ENCODE measurements around the gene NPLOC4.
"Not testable (repeated sequence)": the region's sequence is repeated elsewhere in the genome, so short reads cannot be mapped to it uniquely, and the experiment has no call there.

The NPLOC4 gene

GRCh38 chr17:81538651-81539570 is 98.0 kb downstream of the NPLOC4 start:
- Histone ChIP-seq H3K9me3 (ENCODE audit: low read length) (no peaks in the 10 kb centered on the region), H3K4me1 (ENCODE audit: insufficient read depth, low read length) (peaks cover 4% of the 10 kb centered on the region), H3K27me3 (ENCODE audit: insufficient read depth, low read length) (no peaks in the 10 kb centered on the region), H3K4me3 (ENCODE audit: low read length) (no peak overlapping the region), H3K36me3 (ENCODE audit: insufficient read depth, low read length) (peaks cover 28% of the 10 kb centered on the region), H2AFZ (ENCODE audit: low read depth, low read length) (no peak overlapping the region)

GRCh38 chr17:81537856-81538555 is 98.9 kb downstream of the NPLOC4 start:
- H3K27me3 ChIP-seq (ENCODE audit: insufficient read depth, low read length), result no peaks in the 10 kb centered on the region
- H3K9me3 ChIP-seq (ENCODE audit: low read length), result no peaks in the 10 kb centered on the region
- H3K4me1 ChIP-seq (ENCODE audit: insufficient read depth, low read length), result peaks cover 4% of the 10 kb centered on the region
- H3K36me3 ChIP-seq (ENCODE audit: insufficient read depth, low read length), result peaks cover 21% of the 10 kb centered on the region
- no peak overlapping the region for H3K4me3 ChIP-seq (ENCODE audit: low read length)
- no peak overlapping the region for H2AFZ ChIP-seq (ENCODE audit: low read depth, low read length)

DNA sequence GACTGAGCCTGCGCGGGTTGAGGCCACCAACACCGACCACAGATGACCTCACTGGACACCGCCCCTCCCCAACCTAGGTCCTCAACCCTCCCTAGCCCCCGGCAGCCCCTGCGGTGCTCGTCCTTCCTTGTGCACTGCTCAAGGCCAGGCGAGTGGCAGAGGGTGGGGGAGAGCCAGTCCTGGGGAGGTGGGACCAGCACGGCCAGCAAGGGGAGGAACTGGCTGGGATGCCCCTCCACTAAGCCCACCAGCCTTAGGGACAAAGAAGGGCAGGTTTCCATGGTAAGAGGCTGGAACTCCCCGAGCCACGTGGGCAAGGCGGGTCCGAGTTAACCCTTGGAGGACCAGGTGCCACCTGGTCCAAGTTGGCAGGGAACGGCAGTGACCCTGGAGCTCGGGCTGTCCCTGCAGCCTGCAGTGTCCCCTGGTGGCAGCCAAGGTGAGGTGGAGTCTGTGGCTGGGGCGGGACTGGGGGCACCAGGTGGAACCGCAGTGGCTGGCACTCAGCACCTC is 99.5 kb downstream of the NPLOC4 start:
- Histone ChIP-seq H3K4me3 (ENCODE audit: low read length) (no peak overlapping the region), H3K27me3 (ENCODE audit: insufficient read depth, low read length) (no peaks in the 10 kb centered on the region), H2AFZ (ENCODE audit: low read depth, low read length) (no peak overlapping the region), H3K4me1 (ENCODE audit: insufficient read depth, low read length) (peaks cover 4% of the 10 kb centered on the region), H3K36me3 (ENCODE audit: insufficient read depth, low read length) (peaks cover 15% of the 10 kb centered on the region), H3K9me3 (ENCODE audit: low read length) (peaks cover 2% of the 10 kb centered on the region)

DNA sequence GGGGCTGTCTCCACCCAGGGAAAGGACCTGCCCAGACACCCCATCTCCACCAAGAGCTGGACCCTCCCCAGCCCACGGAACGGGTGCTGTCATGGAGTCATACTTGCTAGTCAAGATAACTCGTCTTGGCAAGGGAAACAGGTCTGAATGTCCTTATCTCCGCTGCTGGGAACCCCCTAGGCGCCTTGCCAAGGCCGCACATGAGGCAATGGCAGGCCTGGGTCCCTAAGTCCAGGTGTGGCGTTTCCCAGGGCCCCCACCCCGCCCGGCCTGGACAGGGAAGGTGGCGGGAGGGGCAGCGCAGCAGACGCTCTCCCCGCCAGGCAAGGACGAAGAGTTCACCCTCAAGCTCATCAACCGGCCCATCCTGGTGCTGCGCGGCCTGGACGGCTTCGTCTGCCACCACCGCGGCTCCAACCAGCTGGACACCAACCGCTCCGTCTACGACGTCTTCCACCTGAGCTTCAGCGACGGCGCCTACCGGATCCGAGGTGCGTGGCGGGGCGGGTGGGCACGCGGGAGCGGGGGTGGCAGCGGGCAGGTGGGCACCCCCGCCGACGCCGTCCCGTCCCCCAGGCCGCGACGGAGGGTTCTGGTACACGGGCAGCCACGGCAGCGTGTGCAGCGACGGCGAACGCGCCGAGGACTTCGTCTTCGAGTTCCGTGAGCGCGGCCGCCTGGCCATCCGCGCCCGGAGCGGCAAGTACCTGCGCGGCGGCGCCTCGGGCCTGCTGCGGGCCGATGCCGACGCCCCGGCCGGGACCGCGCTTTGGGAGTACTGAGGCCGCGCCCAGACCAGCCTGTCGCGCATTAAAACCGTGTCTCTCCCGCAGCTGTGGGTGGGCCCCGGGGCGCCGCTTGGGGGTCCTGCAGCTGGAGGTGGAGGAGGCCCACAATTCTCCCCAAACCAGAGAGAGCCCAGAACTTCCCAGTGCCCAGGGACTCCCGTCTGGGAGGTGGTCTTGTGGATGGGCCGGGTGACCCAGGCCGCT is 100.3 kb downstream of the NPLOC4 start:
- Histone ChIP-seq H3K27me3 (ENCODE audit: insufficient read depth, low read length) (no peaks in the 10 kb centered on the region), H2AFZ (ENCODE audit: low read depth, low read length) (no peak overlapping the region), H3K36me3 (ENCODE audit: insufficient read depth, low read length) (peaks cover 14% of the 10 kb centered on the region), H3K4me1 (ENCODE audit: insufficient read depth, low read length) (peaks cover 4% of the 10 kb centered on the region), H3K9me3 (ENCODE audit: low read length) (peaks cover 3% of the 10 kb centered on the region), H3K4me3 (ENCODE audit: low read length) (no peak overlapping the region)

- Histone ChIP-seq H2AFZ (ENCODE audit: low read depth, low read length) (no peak overlapping the region), H3K4me1 (ENCODE audit: insufficient read depth, low read length) (peaks cover 4% of the 10 kb centered on the region), H3K36me3 (ENCODE audit: insufficient read depth, low read length) (peaks cover 7% of the 10 kb centered on the region), H3K9me3 (ENCODE audit: low read length) (peaks cover 3% of the 10 kb centered on the region), H3K27me3 (ENCODE audit: insufficient read depth, low read length) (no peaks in the 10 kb centered on the region), H3K4me3 (ENCODE audit: low read length) (no peak overlapping the region)
Observed at GRCh38 chr17:81535480-81536298, 101.2 kb downstream of the NPLOC4 start.

- Histone ChIP-seq H3K9me3 (ENCODE audit: low read length) (peaks cover 3% of the 10 kb centered on the region), H3K4me1 (ENCODE audit: insufficient read depth, low read length) (peaks cover 4% of the 10 kb centered on the region), H2AFZ (ENCODE audit: low read depth, low read length) (no peak overlapping the region), H3K4me3 (ENCODE audit: low read length) (no peak overlapping the region), H3K27me3 (ENCODE audit: insufficient read depth, low read length) (no peaks in the 10 kb centered on the region), H3K36me3 (ENCODE audit: insufficient read depth, low read length) (peaks cover 5% of the 10 kb centered on the region)
Observed at GRCh38 chr17:81535007-81535328, 101.9 kb downstream of the NPLOC4 start.

GRCh38 chr17:81534157-81535006 is 102.5 kb downstream of the NPLOC4 start:
- Histone ChIP-seq H3K4me3 (ENCODE audit: low read length) (no peak overlapping the region), H3K9me3 (ENCODE audit: low read length) (peaks cover 3% of the 10 kb centered on the region), H3K4me1 (ENCODE audit: insufficient read depth, low read length) (peaks cover 4% of the 10 kb centered on the region), H3K27me3 (ENCODE audit: insufficient read depth, low read length) (no peaks in the 10 kb centered on the region), H2AFZ (ENCODE audit: low read depth, low read length) (no peak overlapping the region), H3K36me3 (ENCODE audit: insufficient read depth, low read length) (no peaks in the 10 kb centered on the region)

DNA sequence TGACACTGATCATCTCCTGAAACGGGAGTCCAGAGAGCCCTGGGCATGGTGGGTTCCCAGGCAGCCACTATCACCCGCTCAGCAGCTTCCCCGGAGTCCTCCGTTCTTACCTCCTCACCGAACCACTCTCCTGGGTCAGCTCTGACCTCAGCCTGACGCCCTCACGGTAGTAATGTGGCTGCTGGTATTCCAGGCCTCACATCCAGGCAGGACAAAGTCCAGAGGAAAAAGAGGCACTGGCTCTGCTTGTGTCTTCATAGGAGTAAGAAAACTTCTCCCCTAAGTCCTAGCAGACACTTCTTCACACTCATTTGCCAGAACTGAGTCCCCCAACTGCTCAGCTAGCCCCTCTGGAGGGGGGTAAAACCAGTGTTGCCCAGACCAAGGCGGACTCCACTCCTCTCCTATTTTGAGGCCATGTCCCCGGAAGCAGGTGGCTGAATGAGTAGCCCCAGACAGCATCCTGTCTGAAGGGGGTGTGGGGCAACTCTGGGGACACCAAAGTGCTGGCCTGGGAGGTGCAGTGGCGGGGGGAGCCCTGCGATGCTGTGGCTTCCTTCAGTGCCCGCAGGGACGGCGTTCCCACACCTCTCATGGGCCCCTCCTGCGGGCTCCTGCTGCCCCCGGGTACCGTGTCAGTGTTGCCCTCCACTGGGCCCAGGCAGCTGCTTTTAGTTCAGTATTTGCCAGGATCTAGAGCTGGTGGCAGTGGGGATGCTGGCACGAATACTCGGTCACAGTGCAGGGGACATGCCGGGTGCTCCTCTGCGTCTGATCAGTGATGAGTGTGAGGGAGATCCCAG is 103.4 kb downstream of the NPLOC4 start:
- Histone ChIP-seq H3K4me1 (ENCODE audit: insufficient read depth, low read length) (peaks cover 4% of the 10 kb centered on the region), H3K27me3 (ENCODE audit: insufficient read depth, low read length) (no peaks in the 10 kb centered on the region), H3K9me3 (ENCODE audit: low read length) (peaks cover 3% of the 10 kb centered on the region), H3K4me3 (ENCODE audit: low read length) (no peak overlapping the region), H2AFZ (ENCODE audit: low read depth, low read length) (no peak overlapping the region), H3K36me3 (ENCODE audit: insufficient read depth, low read length) (no peaks in the 10 kb centered on the region)

GRCh38 chr17:81532490-81533287 is 104.2 kb downstream of the NPLOC4 start:
- Histone ChIP-seq H3K36me3 (ENCODE audit: insufficient read depth, low read length) (no peaks in the 10 kb centered on the region), H3K4me3 (ENCODE audit: low read length) (no peak overlapping the region), H3K9me3 (ENCODE audit: low read length) (peaks cover 3% of the 10 kb centered on the region), H2AFZ (ENCODE audit: low read depth, low read length) (no peak overlapping the region), H3K27me3 (ENCODE audit: insufficient read depth, low read length) (peaks cover under 1% of the 10 kb centered on the region), H3K4me1 (ENCODE audit: insufficient read depth, low read length) (no peaks in the 10 kb centered on the region)

DNA sequence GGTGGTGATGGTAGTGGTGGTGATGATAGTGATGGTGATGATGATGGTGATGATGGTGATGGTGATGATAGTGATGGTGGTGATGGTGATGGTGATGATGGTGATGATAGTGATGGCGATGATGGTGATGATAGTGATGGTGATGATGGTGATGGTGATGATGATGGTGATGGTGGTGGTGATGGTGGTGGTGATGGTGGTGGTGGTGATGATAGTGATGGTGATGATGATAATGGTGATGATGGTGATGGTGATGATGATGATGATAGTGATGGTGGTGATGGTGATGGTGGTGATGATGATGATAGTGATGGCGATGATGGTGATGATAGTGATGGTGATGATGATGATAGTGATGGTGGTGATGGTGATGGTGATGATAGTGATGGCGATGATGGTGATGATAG is 104.9 kb downstream of the NPLOC4 start:
- not testable (repeated sequence) for H3K27me3 ChIP-seq (ENCODE audit: insufficient read depth, low read length); H3K36me3 ChIP-seq (ENCODE audit: insufficient read depth, low read length); H2AFZ ChIP-seq (ENCODE audit: low read depth, low read length); H3K4me3 ChIP-seq (ENCODE audit: low read length); H3K9me3 ChIP-seq (ENCODE audit: low read length); H3K4me1 ChIP-seq (ENCODE audit: insufficient read depth, low read length)

All from neuron (in vitro differentiated cells).